Keratinocyte (primary cell): ENCODE measurements around the gene CKMT2. TPM values are rescaled to one million over a fixed set of nuclear protein-coding genes. Genes with fewer than 3 reads are reported as not detected.

Source experiments
- DNase-seq: peaks from one replicate; pipeline ENCODE4 v3.0.0-alpha.2; 2011; ENCODE audit warnings: low read depth, missing footprints, low spot score
- FAIRE-seq: peaks from 2 replicates; lab custom pipeline; 2011; peaks lifted over from hg19 to GRCh38; lab: Jason Lieb, UNC
- H2AFZ ChIP-seq: 2 replicates; pipeline ENCODE4 v1.6.0; 2012; ENCODE audit warnings: low read length, control low read depth, inconsistent platforms; ENCODE audit not compliant: control insufficient read depth
- H3K27ac ChIP-seq: 2 replicates; pipeline ENCODE4 v1.5.1; 2011; ENCODE audit warnings: low read length; ENCODE audit not compliant: control insufficient read depth, insufficient read depth
- H3K27me3 ChIP-seq: 3 replicates; pipeline ENCODE4 v1.6.0; 2011; ENCODE audit warnings: low read length; ENCODE audit not compliant: control insufficient read depth, insufficient read depth; ENCODE audit errors: extremely low read depth
- H3K36me3 ChIP-seq, 2 experiments: 2 replicates in 1 of 2; 3 replicates in 1 of 2; pipeline ENCODE4 v1.5.1; 2011; ENCODE audit warnings: low read length in 2 of 2, mild to moderate bottlenecking in 1 of 2; ENCODE audit not compliant: control insufficient read depth in 2 of 2, insufficient read depth in 2 of 2; ENCODE audit errors: extremely low read depth in 1 of 2
- H3K4me1 ChIP-seq: 3 replicates; pipeline ENCODE4 v1.5.1; 2011; ENCODE audit warnings: low read length; ENCODE audit not compliant: control insufficient read depth, insufficient read depth; ENCODE audit errors: extremely low read depth
- H3K4me2 ChIP-seq: 3 replicates; pipeline ENCODE4 v1.6.0; 2011; ENCODE audit warnings: low read depth, low read length; ENCODE audit not compliant: control insufficient read depth, insufficient read depth; ENCODE audit errors: extremely low read depth
- H3K4me3 ChIP-seq, 3 experiments: fragments of 200-600 bp in 1 of 3; sonication (generic) in 1 of 3; 2 replicates in 2 of 3; 3 replicates in 1 of 3; pipeline ENCODE4 v1.5.1; 2011 to 2016; ENCODE audit warnings: low read length in 3 of 3, mild to moderate bottlenecking in 3 of 3, control low read depth in 2 of 3, inconsistent platforms in 1 of 3, low read depth in 1 of 3, mixed read lengths in 1 of 3, mixed run types in 1 of 3, moderate library complexity in 1 of 3; ENCODE audit not compliant: control insufficient read depth in 2 of 3, insufficient read depth in 2 of 3; ENCODE audit errors: extremely low read depth in 1 of 3
- H3K79me2 ChIP-seq: 2 replicates; pipeline ENCODE4 v1.6.0; 2012; ENCODE audit warnings: low read length; ENCODE audit not compliant: control insufficient read depth, insufficient read depth
- H3K9ac ChIP-seq: 3 replicates; pipeline ENCODE4 v1.6.0; 2011; ENCODE audit warnings: low read length; ENCODE audit not compliant: control insufficient read depth, insufficient read depth; ENCODE audit errors: extremely low read depth
- H3K9me1 ChIP-seq: 3 replicates; pipeline ENCODE4 v1.6.0; 2011; ENCODE audit warnings: low read length; ENCODE audit not compliant: control insufficient read depth, insufficient read depth; ENCODE audit errors: extremely low read depth
- H3K9me3 ChIP-seq: 2 replicates; pipeline ENCODE4 v1.5.1; 2012; ENCODE audit warnings: low read depth, low read length; ENCODE audit not compliant: control insufficient read depth
- H4K20me1 ChIP-seq: 3 replicates; pipeline ENCODE4 v1.6.0; 2011; ENCODE audit warnings: low read length; ENCODE audit not compliant: control insufficient read depth, insufficient read depth; ENCODE audit errors: extremely low read depth
- EZH2 ChIP-seq: IDR thresholded peaks from one replicate; pipeline ENCODE4 v1.6.1; 2012; ENCODE audit warnings: inconsistent platforms, mild to moderate bottlenecking, low read length, moderate library complexity
- dilution Hi-C: fragments of 300-500 bp; cut with MboI; formaldehyde crosslinking; loops from one replicate; pipeline ENCODE4 v1.7.0; 2020; ENCODE audit warnings: low sequenced_read_pairs; ENCODE audit not compliant: extremely low pct_ligation_motif_present
- polyA plus RNA-seq, 5 experiments: library from polyadenylated mRNA; depleted of rRNA in 3 of 5; stranded (reverse) in 3 of 5; stranded (forward) in 1 of 5; unstranded in 1 of 5; fragments of >200 nt; gene quantifications; 1 replicate in 1 of 5; 2 replicates in 3 of 5; 3 replicates in 1 of 5; pipeline versions ENCODE4 v1.2.1 to v1.2.3, GENCODE V29; 2011 to 2012; ENCODE audit warnings: missing spikeins in 2 of 5, low read depth in 1 of 5, low replicate concordance in 1 of 5
- TF ChIP-seq, protein P1 (sequence below), 3 experiments: IDR thresholded peaks in 1 of 3; conservative IDR thresholded peaks in 1 of 3; optimal IDR thresholded peaks in 1 of 3; 2 replicates in 2 of 3; 3 replicates in 1 of 3; pipeline versions ENCODE3 to v1.5.1; 2011; ENCODE audit warnings: low read length in 3 of 3, mild to moderate bottlenecking in 3 of 3, moderate library complexity in 2 of 3, control low read depth in 1 of 3, inconsistent platforms in 1 of 3; ENCODE audit not compliant: insufficient read depth in 2 of 3; ENCODE audit errors: extremely low read depth in 1 of 3

The CKMT2 gene
- polyA plus RNA-seq, 1 donor (not counting 4 experiments of a cell fraction or from before 2014, with no cell fraction given), result not detected

DNA sequence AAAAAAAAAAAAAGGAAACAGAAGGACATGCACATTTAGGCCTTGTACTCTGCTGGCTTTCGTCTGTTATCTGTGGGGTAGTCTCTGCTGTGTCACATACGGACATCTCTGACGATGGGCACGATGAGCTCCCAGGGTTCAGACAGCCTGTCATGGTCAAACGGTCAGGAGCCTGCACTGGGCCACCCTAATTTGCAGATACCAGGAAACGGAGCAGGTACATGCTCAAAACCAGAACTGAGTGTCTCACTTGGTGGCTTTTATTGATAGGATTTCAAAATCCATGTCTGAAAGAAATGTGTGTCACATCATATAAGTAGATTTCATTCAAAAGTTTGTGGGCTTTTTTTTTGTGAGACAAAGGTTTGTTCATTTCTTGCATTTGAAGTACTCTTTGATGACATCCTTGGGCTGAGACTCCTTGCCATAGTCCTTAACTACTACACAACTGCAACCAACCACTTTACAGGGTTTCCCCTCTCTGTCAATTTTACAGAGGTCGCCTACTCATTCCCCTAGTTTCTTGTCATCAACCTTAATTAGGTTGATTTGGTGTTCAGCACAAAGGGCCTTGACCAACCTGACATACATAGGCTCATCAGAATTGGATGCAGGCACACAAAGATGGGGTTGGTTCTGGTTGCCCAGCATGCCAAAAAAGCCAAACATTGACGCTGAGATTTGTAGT lies 9.0 kb downstream of the CKMT2 start:
- FAIRE-seq, result no peak
- H3K27ac ChIP-seq, result no peak overlapping the region
- peaks cover 5% of the 10 kb centered on the region for H3K4me1 ChIP-seq
- no peak overlapping the region for H3K4me2 ChIP-seq
- no peak overlapping the region for H2AFZ ChIP-seq
- no peaks in the 10 kb centered on the region for H3K36me3 ChIP-seq
- dilution Hi-C loops, result no loop called here
- H3K4me3 ChIP-seq, result no peak overlapping the region
- H3K9me1 ChIP-seq, result no peaks in the 10 kb centered on the region
- no peaks in the 10 kb centered on the region for H3K27me3 ChIP-seq
- TF ChIP-seq, protein P1, sequence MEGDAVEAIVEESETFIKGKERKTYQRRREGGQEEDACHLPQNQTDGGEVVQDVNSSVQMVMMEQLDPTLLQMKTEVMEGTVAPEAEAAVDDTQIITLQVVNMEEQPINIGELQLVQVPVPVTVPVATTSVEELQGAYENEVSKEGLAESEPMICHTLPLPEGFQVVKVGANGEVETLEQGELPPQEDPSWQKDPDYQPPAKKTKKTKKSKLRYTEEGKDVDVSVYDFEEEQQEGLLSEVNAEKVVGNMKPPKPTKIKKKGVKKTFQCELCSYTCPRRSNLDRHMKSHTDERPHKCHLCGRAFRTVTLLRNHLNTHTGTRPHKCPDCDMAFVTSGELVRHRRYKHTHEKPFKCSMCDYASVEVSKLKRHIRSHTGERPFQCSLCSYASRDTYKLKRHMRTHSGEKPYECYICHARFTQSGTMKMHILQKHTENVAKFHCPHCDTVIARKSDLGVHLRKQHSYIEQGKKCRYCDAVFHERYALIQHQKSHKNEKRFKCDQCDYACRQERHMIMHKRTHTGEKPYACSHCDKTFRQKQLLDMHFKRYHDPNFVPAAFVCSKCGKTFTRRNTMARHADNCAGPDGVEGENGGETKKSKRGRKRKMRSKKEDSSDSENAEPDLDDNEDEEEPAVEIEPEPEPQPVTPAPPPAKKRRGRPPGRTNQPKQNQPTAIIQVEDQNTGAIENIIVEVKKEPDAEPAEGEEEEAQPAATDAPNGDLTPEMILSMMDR (optimal IDR thresholded peaks at IDR 0.05 in 1 of 3, IDR thresholded peaks at IDR 0.05 in 1 of 3, conservative IDR thresholded peaks at IDR 0.05 in 1 of 3; ENCODE audit: extremely low read depth in 1 of 3, insufficient read depth in 2 of 3, low read length in 3 of 3), result no peak
- TF ChIP-seq EZH2, result no peak
- no peak for DNase-seq
- no peaks in the 10 kb centered on the region for H3K79me2 ChIP-seq
- no peaks in the 10 kb centered on the region for H4K20me1 ChIP-seq
- no peak overlapping the region for H3K9ac ChIP-seq
- H3K9me3 ChIP-seq, result no peaks in the 10 kb centered on the region

DNA sequence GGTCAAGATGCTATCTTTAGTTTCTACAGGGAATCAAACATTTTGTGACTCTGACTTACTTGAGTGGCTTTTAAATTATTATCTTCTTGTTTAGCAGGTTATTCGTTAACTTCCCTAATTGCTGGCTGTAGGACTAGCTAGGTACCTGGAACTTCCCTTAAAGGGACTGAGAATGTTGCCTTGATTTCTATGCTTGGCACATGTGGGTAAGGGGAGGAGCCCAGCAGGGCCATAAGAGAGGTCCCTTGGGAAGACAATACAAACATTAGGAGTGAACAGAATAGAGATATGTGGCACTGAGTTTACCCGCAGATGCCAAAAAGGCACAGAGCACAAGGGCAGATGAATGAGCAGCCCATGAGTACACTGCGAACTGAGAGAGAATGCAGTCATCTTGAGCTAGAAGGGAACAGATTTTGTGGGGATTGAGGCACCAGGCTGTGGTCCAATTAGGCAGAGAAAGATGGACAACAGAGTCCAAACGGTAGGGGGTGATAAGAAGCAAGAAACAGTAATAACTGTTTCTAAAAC lies 9.8 kb downstream of the CKMT2 start:
- no peaks in the 10 kb centered on the region for H3K27me3 ChIP-seq
- TF ChIP-seq, protein P1 (optimal IDR thresholded peaks at IDR 0.05 in 1 of 3, IDR thresholded peaks at IDR 0.05 in 1 of 3, conservative IDR thresholded peaks at IDR 0.05 in 1 of 3; ENCODE audit: extremely low read depth in 1 of 3, insufficient read depth in 2 of 3, low read length in 3 of 3), result no peak
- no peak for TF ChIP-seq EZH2
- H4K20me1 ChIP-seq, result no peaks in the 10 kb centered on the region
- no peak overlapping the region for H3K4me2 ChIP-seq
- H3K36me3 ChIP-seq, result no peaks in the 10 kb centered on the region
- H3K9me1 ChIP-seq, result no peaks in the 10 kb centered on the region
- H3K4me3 ChIP-seq, result no peak overlapping the region
- peaks cover 5% of the 10 kb centered on the region for H3K4me1 ChIP-seq
- no peak overlapping the region for H2AFZ ChIP-seq
- DNase-seq (no peak), FAIRE-seq (no peak)
- dilution Hi-C loops, result no loop called here
- H3K79me2 ChIP-seq, result no peaks in the 10 kb centered on the region
- H3K27ac ChIP-seq, result no peak overlapping the region
- H3K9me3 ChIP-seq, result no peaks in the 10 kb centered on the region
- no peak overlapping the region for H3K9ac ChIP-seq
